K562 (cell line): ENCODE measurements around the gene GALNS. TPM values are rescaled to one million over a fixed set of nuclear protein-coding genes. Genes with fewer than 3 reads are reported as not detected.

Source experiments
- ATAC-seq: fragments of 200-7000 bp; cut with Tn5 transposase; 3 replicates; pipeline ENCODE4 v1.9.1; 2020; ENCODE audit warnings: moderate library complexity
- BruUV-seq: library from RNA; stranded (reverse); fragments of 400-500 nt; replicated peaks from 2 replicates; lab custom pipeline; 2021; lab: Mats Ljungman, UMichigan
- CTCF ChIA-PET: fragments of 300-600 bp; formaldehyde crosslinking; extraction: SDS; loops from one replicate; lab custom pipeline; 2021; ENCODE audit warnings: low intra/inter-chr PET ratio; lab: Yijun Ruan, JAX
- POLR2A ChIA-PET: fragments of 300-600, 350-650 bp; sonication (Branson Sonifier 250); formaldehyde crosslinking; extraction: SDS; loops from one replicate; lab custom pipeline; 2021; ENCODE audit warnings: antibody characterized with exemption, inconsistent platforms; lab: Yijun Ruan, JAX
- DNase-seq, 4 experiments: peaks; one replicate each; pipeline versions ENCODE4 v3.0.0 to v3.0.0-alpha.2; 2011 to 2018; ENCODE audit warnings: low spot score in 3 of 4, mixed read lengths in 3 of 4; ENCODE audit errors: extremely low read depth in 1 of 4
- FAIRE-seq: peaks from 2 replicates; lab custom pipeline; 2011; peaks lifted over from hg19 to GRCh38; lab: Jason Lieb, UNC
- H2AFZ ChIP-seq: 2 replicates; pipeline ENCODE4 v1.6.0; 2011; ENCODE audit warnings: low read depth, low read length, control low read depth, inconsistent platforms
- H3K27ac ChIP-seq: fragments of 200-600 bp; 3 replicates; pipeline ENCODE4 v1.8.0; 2011; ENCODE audit warnings: low read depth, mild to moderate bottlenecking, control low read depth, inconsistent platforms, low read length, moderate library complexity, mixed read lengths; ENCODE audit errors: extremely low read depth
- H3K27me3 ChIP-seq, 2 experiments: fragments of 300-600 bp in 1 of 2; 2 replicates in 1 of 2; 3 replicates in 1 of 2; pipeline versions ENCODE4 v1.6.0 to v1.8.0; 2011; ENCODE audit warnings: inconsistent platforms in 2 of 2, low read length in 2 of 2, mild to moderate bottlenecking in 1 of 2, mixed read lengths in 1 of 2, moderate library complexity in 1 of 2; ENCODE audit not compliant: control insufficient read depth in 2 of 2, insufficient read depth in 2 of 2
- H3K36me3 ChIP-seq: fragments of 300-600 bp; 3 replicates; pipeline ENCODE4 v1.8.0; 2011; ENCODE audit warnings: mild to moderate bottlenecking, low read length, inconsistent platforms; ENCODE audit not compliant: control insufficient read depth, insufficient read depth
- H3K4me1 ChIP-seq, 2 experiments: fragments of 200-600 bp in 1 of 2; replicated peaks in 1 of 2; 2 replicates in 1 of 2; 3 replicates in 1 of 2; pipeline versions ENCODE4 v1.5.1 to v1.8.0; 2011; ENCODE audit warnings: inconsistent platforms in 2 of 2, low read length in 2 of 2, mild to moderate bottlenecking in 1 of 2, mixed read lengths in 1 of 2, moderate library complexity in 1 of 2; ENCODE audit not compliant: control insufficient read depth in 2 of 2, insufficient read depth in 2 of 2
- H3K4me2 ChIP-seq: 2 replicates; pipeline ENCODE4 v1.6.1; 2011; ENCODE audit warnings: low read length, control low read depth, inconsistent platforms, mixed read lengths; ENCODE audit not compliant: insufficient read depth
- H3K4me3 ChIP-seq: fragments of 200-600 bp; sonication (generic), shearing (Covaris generic); 2 replicates; pipeline ENCODE4 v1.5.1; 2016; ENCODE audit warnings: control low read depth, inconsistent platforms
- H3K79me2 ChIP-seq: fragments of 200-600 bp; 3 replicates; pipeline ENCODE4 v1.8.0; 2011; ENCODE audit warnings: low read length, inconsistent platforms; ENCODE audit not compliant: control insufficient read depth, insufficient read depth
- H3K9ac ChIP-seq, 2 experiments: 2 replicates each; pipeline versions ENCODE4 v1.6.0 to v1.6.1; 2011; ENCODE audit warnings: low read depth in 2 of 2, low read length in 2 of 2, control low read depth in 1 of 2, inconsistent platforms in 1 of 2, mild to moderate bottlenecking in 1 of 2, mixed read lengths in 1 of 2; ENCODE audit not compliant: insufficient read depth in 1 of 2
- H3K9me1 ChIP-seq: one replicate; pipeline ENCODE4 v1.6.0; 2011; ENCODE audit warnings: inconsistent platforms, mild to moderate bottlenecking, low read length, moderate library complexity; ENCODE audit not compliant: control insufficient read depth, insufficient read depth
- H3K9me3 ChIP-seq: replicated peaks from 2 replicates; pipeline ENCODE4 v1.5.1; 2011; ENCODE audit warnings: low read depth, low read length, inconsistent platforms; ENCODE audit not compliant: control insufficient read depth, insufficient read depth
- H4K20me1 ChIP-seq: replicated peaks from 2 replicates; pipeline ENCODE4 v1.6.1; 2011; ENCODE audit warnings: low read length, inconsistent platforms, mixed read lengths; ENCODE audit not compliant: control insufficient read depth, insufficient read depth
- CEBPG ChIP-seq, 3 experiments: fragments of 200-800 bp in 1 of 3; sonication (Bioruptor generic) in 1 of 3; sonication (generic) in 1 of 3; formaldehyde crosslinking in 1 of 3; IDR thresholded peaks in 2 of 3; conservative IDR thresholded peaks in 1 of 3; 2 replicates each; pipeline versions ENCODE4 v1.6.1 to v1.8.0; 2016 to 2022; ENCODE audit warnings: missing compliant biosample characterization in 2 of 3, missing genetic modification characterization in 2 of 3, mild to moderate bottlenecking in 1 of 3, missing genetic modification reagents in 1 of 3
- FOXP1 ChIP-seq: sonication (generic); formaldehyde crosslinking; IDR thresholded peaks from 2 replicates; pipeline ENCODE4 v1.8.0; 2022; ENCODE audit warnings: mild to moderate bottlenecking, missing genetic modification reagents
- HDAC3 ChIP-seq: fragments of 450-650 bp; IDR thresholded peaks from 2 replicates; pipeline ENCODE4 v1.6.1; 2018; ENCODE audit warnings: borderline replicate concordance, mild to moderate bottlenecking, moderate library complexity; ENCODE audit not compliant: partially characterized antibody
- MED1 ChIP-seq: sonication (generic); formaldehyde crosslinking; IDR thresholded peaks from 2 replicates; pipeline ENCODE4 v1.8.1; 2023; ENCODE audit warnings: missing genetic modification reagents, borderline replicate concordance
- NR1H2 ChIP-seq: sonication (generic); formaldehyde crosslinking; IDR thresholded peaks from 2 replicates; pipeline ENCODE4 v1.4.0; 2020; ENCODE audit warnings: mild to moderate bottlenecking, missing genetic modification reagents
- POLR2G ChIP-seq: fragments of 200-400 bp; formaldehyde crosslinking; IDR thresholded peaks from 2 replicates; pipeline ENCODE4 v1.6.1; 2017; ENCODE audit warnings: low read depth, mild to moderate bottlenecking, antibody characterized with exemption, low read length, moderate library complexity
- RBFOX2 ChIP-seq: fragments of 200-400 bp; formaldehyde crosslinking; IDR thresholded peaks from 2 replicates; pipeline ENCODE4 v1.6.1; 2017; ENCODE audit warnings: low read depth, mild to moderate bottlenecking, low read length, moderate library complexity
- ZNF431 ChIP-seq: sonication (generic); formaldehyde crosslinking; IDR thresholded peaks from 2 replicates; pipeline ENCODE4 v1.8.0; 2022; ENCODE audit warnings: mild to moderate bottlenecking, missing genetic modification reagents
- WGBS: fragments of 100-300 bp; shearing (Covaris generic); methylation state at CpG from one replicate; pipeline ENCODE4 v1.1.6; 2016; ENCODE audit warnings: low coverage, mixed read lengths; ENCODE audit not compliant: insufficient coverage; ENCODE audit errors: missing lambda C conversion rate; 5-methylcytosine and 5-hydroxymethylcytosine counted together
- in situ Hi-C: fragments of 300-500 bp; cut with MboI; formaldehyde crosslinking; loops from 4 replicates; pipeline ENCODE4 v1.15.0; 2018; ENCODE audit warnings: inconsistent platforms, mixed read lengths
- intact Hi-C: fragments of 100-400 bp; cut with micrococcal nuclease; formaldehyde crosslinking; loops from 2 replicates; pipeline ENCODE4 v1.14.2; 2022
- polyA plus RNA-seq, 8 experiments: library from polyadenylated mRNA; depleted of rRNA in 4 of 8; stranded (reverse) in 5 of 8; unstranded in 3 of 8; fragments of >200 nt; fragmentation: Nextera tagmentation in 2 of 8; fragmentation: Illumina TruSeq in 1 of 8; extraction: Ambion mirVana in 2 of 8; extraction: Trizol in 1 of 8; gene quantifications; 2 replicates each; pipeline versions ENCODE4 v1.2.1 to v1.2.3, GENCODE V29; 2011 to 2014; ENCODE audit warnings: inconsistent platforms in 1 of 8, missing spikeins in 1 of 8
- total RNA-seq, 7 experiments: library from RNA; depleted of rRNA in 6 of 7; stranded (reverse); fragments of >200 nt in 6 of 7; fragmentation: Illumina TruSeq in 2 of 7; extraction: Trizol in 2 of 7; gene quantifications; 2 replicates each; pipeline versions ENCODE4 v1.2.1 to v1.2.3, GENCODE V29; 2011 to 2021; ENCODE audit warnings: low replicate concordance in 1 of 7
- TF ChIP-seq, protein P1 (sequence below): sonication (generic); formaldehyde crosslinking; IDR thresholded peaks from 2 replicates; pipeline ENCODE4 v1.8.0; 2022; ENCODE audit warnings: missing genetic modification reagents, mild to moderate bottlenecking, moderate library complexity, borderline replicate concordance

Gene GALNS
- total and polyA plus RNA-seq, 9 of the 15 experiments (the other 6 are each of a cell fraction or from before 2014, with no cell fraction given): 0.38 to 13.2 (median 4.3) TPM

DNA sequence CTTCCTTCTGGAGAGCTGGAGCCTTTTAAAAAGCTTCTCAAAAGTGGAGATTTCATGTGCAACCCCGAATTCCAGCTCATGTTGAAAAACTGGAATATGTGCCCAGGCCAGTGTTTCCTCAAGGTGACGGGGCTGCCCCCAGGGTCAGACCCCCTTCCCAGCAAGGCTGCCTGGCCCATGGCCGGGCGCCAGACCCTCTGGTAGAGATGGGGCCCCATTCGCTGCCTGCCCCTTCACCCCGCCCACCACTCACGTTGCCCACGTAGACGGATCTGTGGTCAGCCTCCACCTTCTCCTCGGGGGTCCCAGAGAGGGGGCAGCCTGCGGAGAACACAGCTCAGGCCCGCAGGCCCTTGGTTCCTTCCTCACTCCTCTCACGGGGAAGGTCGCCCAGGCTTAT is 8.6 kb upstream of the GALNS start:
- CTCF ChIA-PET: no interaction called here
- H3K9me1 ChIP-seq: no peaks in the 10 kb centered on the region

DNA sequence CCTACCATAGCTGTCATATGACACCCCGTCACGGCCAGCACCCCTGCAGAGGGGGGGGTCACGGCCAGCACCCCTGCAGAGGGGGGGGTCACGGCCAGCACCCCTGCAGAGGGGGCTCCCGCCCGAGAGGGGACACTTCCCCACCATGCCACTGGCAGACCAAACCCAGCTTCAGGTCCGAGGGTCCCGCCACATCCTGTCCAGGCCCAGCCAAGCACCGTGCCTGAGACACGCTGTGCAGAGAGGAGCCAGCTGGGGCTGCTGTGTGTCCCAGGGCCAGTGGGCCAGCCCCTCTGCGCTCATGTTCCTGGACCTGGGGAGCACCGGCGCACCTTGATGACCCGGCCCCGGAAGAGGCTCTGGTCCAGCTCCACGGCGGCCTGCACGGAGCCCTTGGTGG is 7.8 kb upstream of the GALNS start:
- Histone ChIP-seq H3K4me2 (no peak overlapping the region), H3K9ac (peak overlapping the region in 1 of 2 experiments; percentile 71; a peak in 1 of 4 replicates), H3K36me3 (peaks cover 26% of the 10 kb centered on the region; the same call in 2 of the 3 replicates), H3K27me3 (no peaks in the 10 kb centered on the region), H3K4me3 (no peak overlapping the region), H3K9me1 (no peaks in the 10 kb centered on the region), H2AFZ (no peak overlapping the region), H3K27ac (no peak overlapping the region), H3K4me1 (peaks cover 0 to 61% of the 10 kb centered on the region in 2 experiments; a peak in 2 of 5 replicates), H3K79me2 (no peaks in the 10 kb centered on the region), H3K9me3 (no peaks in the 10 kb centered on the region), H4K20me1 (0 out of 2 replicates have a peak, but pooled peaks cover 4% of the 10 kb centered on the region)
- 60% methylated on average over 4 of the region's 18 CpGs for WGBS
- ATAC-seq: peak; percentile 19; the same call in 1 of the 3 replicates
- in situ Hi-C loops (no loop called here), intact Hi-C loops (no loop called here)
- ChIA-PET POLR2A (interaction anchor here (0.6 to 1.7 kb wide), 4 partner anchors 13 to 227 kb away, joined by 3 to 5 read pairs (median 4); no protein-coding TSS in a partner anchor), CTCF (no interaction called here)
- DNase-seq: no peak
- TF ChIP-seq, protein P1, sequence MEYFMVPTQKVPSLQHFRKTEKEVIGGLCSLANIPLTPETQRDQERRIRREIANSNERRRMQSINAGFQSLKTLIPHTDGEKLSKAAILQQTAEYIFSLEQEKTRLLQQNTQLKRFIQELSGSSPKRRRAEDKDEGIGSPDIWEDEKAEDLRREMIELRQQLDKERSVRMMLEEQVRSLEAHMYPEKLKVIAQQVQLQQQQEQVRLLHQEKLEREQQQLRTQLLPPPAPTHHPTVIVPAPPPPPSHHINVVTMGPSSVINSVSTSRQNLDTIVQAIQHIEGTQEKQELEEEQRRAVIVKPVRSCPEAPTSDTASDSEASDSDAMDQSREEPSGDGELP: peak; percentile 42; the same call in 1 of the 2 replicates
- TF ChIP-seq RBFOX2: peak; percentile 10; the same call in 1 of the 2 replicates
- TF ChIP-seq POLR2G: peak; percentile 60; the same call in 1 of the 2 replicates
- no peak for TF ChIP-seq FOXP1 (CRISPR knock-in tag)
- TF ChIP-seq HDAC3: no peak
- no peak for FAIRE-seq
- no TSS peak for BruUV-seq

More for the DNA sequence above, 8.6 kb upstream of the GALNS start:
- WGBS: 58% methylated on average over 13 of the region's 14 CpGs
- ATAC-seq: no peak
- in situ Hi-C loops (no loop called here), intact Hi-C loops (no loop called here)
- Histone ChIP-seq H3K4me1 (peaks cover 0 to 67% of the 10 kb centered on the region in 2 experiments; a peak in 2 of 5 replicates), H2AFZ (no peak overlapping the region), H4K20me1 (0 out of 2 replicates have a peak, but pooled peaks cover 4% of the 10 kb centered on the region), H3K9ac (no peak overlapping the region), H3K27ac (no peak overlapping the region), H3K9me3 (no peaks in the 10 kb centered on the region), H3K36me3 (peaks cover 18% of the 10 kb centered on the region; the same call in 2 of the 3 replicates), H3K27me3 (no peaks in the 10 kb centered on the region), H3K79me2 (no peaks in the 10 kb centered on the region), H3K4me2 (no peak overlapping the region), H3K4me3 (no peak overlapping the region)
- POLR2A ChIA-PET: interaction anchor here (0.7 to 1.7 kb wide), 3 partner anchors 9 to 53 kb away, joined by 3 to 5 read pairs (median 4); partner anchors contain the start of genes GALNS and TRAPPC2L
- FAIRE-seq: no peak
- no TSS peak for BruUV-seq
- no peak for TF ChIP-seq CEBPG (CRISPR knock-in tag; IDR thresholded peaks at IDR 0.05)
- TF ChIP-seq CEBPG (tag; conservative IDR thresholded peaks at IDR 0.05 in 1 of 2, IDR thresholded peaks at IDR 0.05 in 1 of 2): no peak
- no peak for TF ChIP-seq MED1 (CRISPR knock-in tag)
- no peak for TF ChIP-seq NR1H2 (CRISPR knock-in tag)
- TF ChIP-seq ZNF431 (CRISPR knock-in tag): no peak
- no peak for DNase-seq
